ENCODE measurements around the gene EEIG2.

The EEIG2 gene

DNA sequence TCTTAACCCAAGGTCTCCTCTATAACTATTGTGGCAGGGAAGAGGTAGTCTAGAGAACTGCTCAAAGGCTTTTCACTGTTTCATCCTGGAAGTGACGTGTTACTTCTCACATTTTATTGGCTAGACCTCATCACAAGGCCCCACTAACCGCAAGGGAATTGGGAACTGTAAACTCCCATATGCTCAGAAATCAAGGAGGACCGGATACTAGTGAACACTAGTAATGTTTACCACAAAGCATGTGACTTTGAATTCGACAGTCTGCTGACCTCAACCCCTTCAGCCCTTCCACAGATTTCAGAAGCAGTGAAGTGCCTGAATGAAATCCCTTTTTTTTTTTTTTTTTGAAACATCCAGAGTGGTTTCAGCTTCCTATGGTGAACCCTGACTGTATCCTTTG lies 3.4 kb upstream of the EEIG2 start:
- TF ChIP-seq, protein P1, sequence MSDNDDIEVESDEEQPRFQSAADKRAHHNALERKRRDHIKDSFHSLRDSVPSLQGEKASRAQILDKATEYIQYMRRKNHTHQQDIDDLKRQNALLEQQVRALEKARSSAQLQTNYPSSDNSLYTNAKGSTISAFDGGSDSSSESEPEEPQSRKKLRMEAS (IDR thresholded peaks at IDR 0.05): no peak
- TF ChIP-seq CEBPB (IDR thresholded peaks at IDR 0.05) (no peak), NFIC (IDR thresholded peaks at IDR 0.05) (no peak)

DNA sequence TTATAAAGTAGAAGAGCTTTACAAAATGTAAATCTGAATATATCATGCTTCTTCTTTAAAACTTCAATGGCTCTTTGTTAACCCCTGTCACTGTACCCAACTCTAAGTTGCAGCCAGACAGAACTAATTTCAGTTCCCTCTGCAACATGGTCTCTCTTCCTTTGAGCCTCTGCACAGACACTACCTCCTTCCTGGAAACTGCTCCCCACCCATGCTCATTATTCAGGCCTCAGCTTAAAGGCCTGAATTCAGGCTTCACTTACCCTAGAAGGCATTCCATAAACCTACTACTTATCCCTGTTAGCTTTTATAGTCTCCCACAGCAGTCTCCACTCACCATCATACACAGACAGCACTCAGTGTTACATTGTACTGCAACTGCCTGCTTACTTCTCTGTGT lies 2.6 kb upstream of the EEIG2 start:
- TF ChIP-seq, protein P2, sequence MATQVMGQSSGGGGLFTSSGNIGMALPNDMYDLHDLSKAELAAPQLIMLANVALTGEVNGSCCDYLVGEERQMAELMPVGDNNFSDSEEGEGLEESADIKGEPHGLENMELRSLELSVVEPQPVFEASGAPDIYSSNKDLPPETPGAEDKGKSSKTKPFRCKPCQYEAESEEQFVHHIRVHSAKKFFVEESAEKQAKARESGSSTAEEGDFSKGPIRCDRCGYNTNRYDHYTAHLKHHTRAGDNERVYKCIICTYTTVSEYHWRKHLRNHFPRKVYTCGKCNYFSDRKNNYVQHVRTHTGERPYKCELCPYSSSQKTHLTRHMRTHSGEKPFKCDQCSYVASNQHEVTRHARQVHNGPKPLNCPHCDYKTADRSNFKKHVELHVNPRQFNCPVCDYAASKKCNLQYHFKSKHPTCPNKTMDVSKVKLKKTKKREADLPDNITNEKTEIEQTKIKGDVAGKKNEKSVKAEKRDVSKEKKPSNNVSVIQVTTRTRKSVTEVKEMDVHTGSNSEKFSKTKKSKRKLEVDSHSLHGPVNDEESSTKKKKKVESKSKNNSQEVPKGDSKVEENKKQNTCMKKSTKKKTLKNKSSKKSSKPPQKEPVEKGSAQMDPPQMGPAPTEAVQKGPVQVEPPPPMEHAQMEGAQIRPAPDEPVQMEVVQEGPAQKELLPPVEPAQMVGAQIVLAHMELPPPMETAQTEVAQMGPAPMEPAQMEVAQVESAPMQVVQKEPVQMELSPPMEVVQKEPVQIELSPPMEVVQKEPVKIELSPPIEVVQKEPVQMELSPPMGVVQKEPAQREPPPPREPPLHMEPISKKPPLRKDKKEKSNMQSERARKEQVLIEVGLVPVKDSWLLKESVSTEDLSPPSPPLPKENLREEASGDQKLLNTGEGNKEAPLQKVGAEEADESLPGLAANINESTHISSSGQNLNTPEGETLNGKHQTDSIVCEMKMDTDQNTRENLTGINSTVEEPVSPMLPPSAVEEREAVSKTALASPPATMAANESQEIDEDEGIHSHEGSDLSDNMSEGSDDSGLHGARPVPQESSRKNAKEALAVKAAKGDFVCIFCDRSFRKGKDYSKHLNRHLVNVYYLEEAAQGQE (IDR thresholded peaks at IDR 0.05; ENCODE audit: low read depth): no peak
- no peak for TF ChIP-seq NFIC (IDR thresholded peaks at IDR 0.05)
- TF ChIP-seq, protein P1 (IDR thresholded peaks at IDR 0.05): no peak
- TF ChIP-seq, protein P3, sequence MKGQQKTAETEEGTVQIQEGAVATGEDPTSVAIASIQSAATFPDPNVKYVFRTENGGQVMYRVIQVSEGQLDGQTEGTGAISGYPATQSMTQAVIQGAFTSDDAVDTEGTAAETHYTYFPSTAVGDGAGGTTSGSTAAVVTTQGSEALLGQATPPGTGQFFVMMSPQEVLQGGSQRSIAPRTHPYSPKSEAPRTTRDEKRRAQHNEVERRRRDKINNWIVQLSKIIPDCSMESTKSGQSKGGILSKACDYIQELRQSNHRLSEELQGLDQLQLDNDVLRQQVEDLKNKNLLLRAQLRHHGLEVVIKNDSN (IDR thresholded peaks at IDR 0.05): no peak
- no peak for TF ChIP-seq FOXM1 (IDR thresholded peaks at IDR 0.05; ENCODE audit: borderline replicate concordance, low read depth)
- TF ChIP-seq EP300 (IDR thresholded peaks at IDR 0.05; ENCODE audit: borderline replicate concordance): no peak
- no peak for TF ChIP-seq TEAD4 (IDR thresholded peaks at IDR 0.05)
- TF ChIP-seq TCF12 (IDR thresholded peaks at IDR 0.05; ENCODE audit: low read depth): no peak
- no peak for TF ChIP-seq TAF1 (IDR thresholded peaks at IDR 0.05; ENCODE audit: low read depth)
- no peak for TF ChIP-seq RAD21 (IDR thresholded peaks at IDR 0.05; ENCODE audit: low read depth)
- TF ChIP-seq YY1 (IDR thresholded peaks at IDR 0.05; ENCODE audit: low read depth): no peak

DNA sequence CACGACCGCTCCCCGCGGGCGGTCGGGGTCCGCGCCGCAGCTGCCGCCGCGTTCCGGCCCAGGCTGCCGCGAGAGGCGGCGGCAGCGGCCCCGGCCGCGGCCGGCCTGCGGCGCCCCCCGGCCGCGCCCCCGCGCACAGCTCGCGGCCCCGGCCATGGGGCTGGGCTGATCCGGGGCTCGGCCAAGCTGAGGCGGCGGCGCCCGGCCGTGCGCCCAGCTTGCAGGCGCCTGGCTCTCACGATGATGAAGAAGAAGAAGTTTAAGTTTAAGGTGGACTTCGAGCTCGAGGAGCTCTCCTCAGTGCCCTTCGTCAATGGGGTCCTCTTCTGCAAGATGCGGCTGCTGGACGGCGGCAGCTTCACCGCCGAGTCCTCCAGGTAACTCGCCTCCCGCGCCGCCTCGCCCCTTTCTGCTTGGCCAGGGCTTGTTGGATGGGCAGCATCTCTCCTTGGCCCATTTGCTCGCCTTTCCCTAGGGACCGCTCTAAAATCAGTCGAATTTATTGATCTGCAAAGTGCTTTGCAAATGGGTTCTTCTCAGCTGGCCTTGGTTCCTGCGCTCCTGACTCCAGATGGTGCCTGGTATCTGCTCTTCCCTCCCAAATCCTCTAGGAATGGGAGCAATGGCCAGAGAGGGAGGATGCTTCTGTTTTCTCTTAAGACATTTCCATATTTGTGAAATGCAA lies 431 bp downstream of the EEIG2 start:
- TF ChIP-seq YY1 (IDR thresholded peaks at IDR 0.05; ENCODE audit: low read depth) (no peak), RAD21 (IDR thresholded peaks at IDR 0.05; ENCODE audit: low read depth) (no peak), CEBPB (IDR thresholded peaks at IDR 0.05) (no peak), CREB1 (IDR thresholded peaks at IDR 0.05; ENCODE audit: low read depth) (no peak), ZBTB7A (IDR thresholded peaks at IDR 0.05; ENCODE audit: low read depth) (no peak), TEAD4 (IDR thresholded peaks at IDR 0.05) (no peak), EP300 (IDR thresholded peaks at IDR 0.05; ENCODE audit: borderline replicate concordance) (no peak), TAF1 (IDR thresholded peaks at IDR 0.05; ENCODE audit: low read depth) (no peak), TCF12 (IDR thresholded peaks at IDR 0.05; ENCODE audit: low read depth) (no peak), FOXM1 (IDR thresholded peaks at IDR 0.05; ENCODE audit: borderline replicate concordance, low read depth) (no peak), NFIC (IDR thresholded peaks at IDR 0.05) (no peak), EGR1 (IDR thresholded peaks at IDR 0.05) (no peak)
- TF ChIP-seq, protein P2 (IDR thresholded peaks at IDR 0.05; ENCODE audit: low read depth): no peak
- TF ChIP-seq, protein P1 (IDR thresholded peaks at IDR 0.05): no peak
- TF ChIP-seq, protein P3 (IDR thresholded peaks at IDR 0.05): no peak

DNA sequence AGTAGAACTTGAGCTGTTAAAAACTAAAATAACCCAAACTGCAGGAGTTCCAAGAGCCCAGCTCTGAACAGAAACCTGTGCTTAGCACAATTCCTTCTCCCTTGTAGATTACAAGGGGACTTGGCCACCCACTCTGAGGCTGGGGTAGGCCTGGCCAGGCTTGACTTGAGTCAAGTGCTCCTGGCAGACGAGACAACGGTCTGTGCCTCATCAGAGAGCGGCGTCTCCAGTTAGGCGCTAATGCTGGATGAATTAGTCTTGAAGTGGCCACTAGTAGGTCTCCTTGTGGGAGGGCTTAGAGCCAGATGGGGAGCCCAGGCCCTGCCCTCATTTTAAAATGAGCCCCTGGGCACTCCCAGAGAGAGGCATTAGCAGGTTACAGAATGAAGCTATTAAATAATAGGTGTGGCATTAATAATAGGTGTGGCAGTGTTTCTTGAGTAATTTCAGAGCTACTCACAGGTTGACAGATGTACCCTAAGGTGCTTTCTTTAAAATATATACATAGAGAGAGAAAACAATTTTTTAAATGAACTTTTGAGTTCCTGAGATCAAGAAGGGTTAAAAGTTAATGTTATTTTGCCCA lies 1.1 kb downstream of the EEIG2 start:
- no peak for TF ChIP-seq EGR1 (IDR thresholded peaks at IDR 0.05)
- TF ChIP-seq CREB1 (IDR thresholded peaks at IDR 0.05; ENCODE audit: low read depth): no peak
- TF ChIP-seq ZBTB7A (IDR thresholded peaks at IDR 0.05; ENCODE audit: low read depth): no peak
- no peak for TF ChIP-seq TEAD4 (IDR thresholded peaks at IDR 0.05)
- TF ChIP-seq FOXM1 (IDR thresholded peaks at IDR 0.05; ENCODE audit: borderline replicate concordance, low read depth): no peak
- TF ChIP-seq, protein P1 (IDR thresholded peaks at IDR 0.05): no peak
- TF ChIP-seq TCF12 (IDR thresholded peaks at IDR 0.05; ENCODE audit: low read depth): no peak
- no peak for TF ChIP-seq EP300 (IDR thresholded peaks at IDR 0.05; ENCODE audit: borderline replicate concordance)
- TF ChIP-seq RAD21 (IDR thresholded peaks at IDR 0.05; ENCODE audit: low read depth): no peak
- no peak for TF ChIP-seq TAF1 (IDR thresholded peaks at IDR 0.05; ENCODE audit: low read depth)
- TF ChIP-seq NFIC (IDR thresholded peaks at IDR 0.05): no peak
- no peak for TF ChIP-seq YY1 (IDR thresholded peaks at IDR 0.05; ENCODE audit: low read depth)
- TF ChIP-seq, protein P2 (IDR thresholded peaks at IDR 0.05; ENCODE audit: low read depth): no peak
